ENCODE data around the gene TRIM46.

DNA sequence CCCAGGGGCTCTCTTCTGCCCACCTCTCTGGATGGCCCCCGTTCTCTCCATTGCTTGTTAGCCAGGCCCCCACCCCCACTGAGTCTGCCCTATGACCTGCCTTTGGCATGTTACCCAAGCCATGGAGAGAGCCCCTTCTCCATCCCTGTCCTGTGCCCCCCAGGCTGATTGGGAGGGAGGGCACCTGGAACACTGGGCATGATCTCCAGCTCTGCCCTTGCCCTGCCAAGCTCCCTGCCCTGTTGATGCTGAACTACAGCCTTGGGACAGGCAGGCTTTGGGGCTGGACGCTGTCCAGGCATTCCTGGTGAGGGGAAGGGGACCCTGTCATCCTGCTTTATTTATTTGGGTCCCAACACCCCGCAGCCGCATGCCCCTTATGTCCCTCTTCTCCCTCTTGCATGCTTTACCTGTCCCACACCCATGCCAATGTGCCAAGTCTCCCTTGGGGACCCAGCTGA lies 10.7 kb downstream of the TRIM46 start:
- TF ChIP-seq CTCF (IDR thresholded peaks at IDR 0.05): no peak
- TF ChIP-seq EP300 (IDR thresholded peaks at IDR 0.05): no peak
- no peak for TF ChIP-seq POLR2A (IDR thresholded peaks at IDR 0.05)
